MCF 10A (cell line): ENCODE results near the gene SLC39A6. TPM values are rescaled to one million over a fixed set of nuclear protein-coding genes. Genes with fewer than 3 reads are reported as not detected.

Source experiments
- BruUV-seq: library from RNA; stranded (reverse); fragments of 400-500 nt; replicated peaks from 2 replicates; lab custom pipeline; 2021; lab: Mats Ljungman, UMichigan
- CTCF ChIA-PET: fragments of 300-600 bp; sonication (Branson Sonifier 250); formaldehyde crosslinking; extraction: SDS; loops from one replicate; lab custom pipeline; 2021; ENCODE audit warnings: antibody characterized with exemption, inconsistent platforms; lab: Yijun Ruan, JAX
- POLR2A ChIA-PET: fragments of 300-600, 350-650 bp; sonication (Branson Sonifier 250); formaldehyde crosslinking; extraction: SDS; loops from one replicate; lab custom pipeline; 2020; ENCODE audit warnings: antibody characterized with exemption, inconsistent platforms; lab: Yijun Ruan, JAX
- DNase-seq: peaks from one replicate; pipeline ENCODE4 v3.0.0-alpha.2; 2018; ENCODE audit not compliant: unreplicated experiment
- H3K27ac Mint-ChIP-seq: one replicate; pipeline ENCODE4 v1.8.0; 2022; ENCODE audit warnings: mild to moderate bottlenecking, low read depth, mixed read lengths; ENCODE audit not compliant: unreplicated experiment
- H3K27me3 Mint-ChIP-seq: one replicate; pipeline ENCODE4 v1.8.0; 2022; ENCODE audit warnings: mixed read lengths; ENCODE audit not compliant: insufficient read depth, unreplicated experiment
- H3K36me3 Mint-ChIP-seq: one replicate; pipeline ENCODE4 v1.8.0; 2022; ENCODE audit warnings: mild to moderate bottlenecking, moderate library complexity, mixed read lengths; ENCODE audit not compliant: insufficient read depth, unreplicated experiment
- H3K4me1 Mint-ChIP-seq: one replicate; pipeline ENCODE4 v1.8.0; 2022; ENCODE audit warnings: mixed read lengths; ENCODE audit not compliant: insufficient read depth, unreplicated experiment
- H3K4me3 Mint-ChIP-seq: one replicate; pipeline ENCODE4 v1.8.0; 2022; ENCODE audit warnings: mild to moderate bottlenecking, moderate library complexity, mixed read lengths; ENCODE audit not compliant: unreplicated experiment
- H3K9me3 Mint-ChIP-seq: one replicate; pipeline ENCODE4 v1.8.0; 2022; ENCODE audit warnings: mixed read lengths; ENCODE audit not compliant: unreplicated experiment
- CTCF ChIP-seq: fragments of 200-600 bp; IDR thresholded peaks from one replicate; pipeline ENCODE4 v1.8.0; 2022; ENCODE audit warnings: antibody characterized with exemption, mild to moderate bottlenecking; ENCODE audit not compliant: unreplicated experiment
- intact Hi-C: fragments of 100-400 bp; cut with micrococcal nuclease; formaldehyde crosslinking; loops from 2 replicates; pipeline ENCODE4 v1.14.1; 2022
- total RNA-seq: library from RNA; stranded (reverse); gene quantifications from 2 replicates; pipeline ENCODE4 v1.2.3, GENCODE V29; 2022

SLC39A6 gene
- total RNA-seq, 1 experiment from 2014 or later, result 49.7 TPM

- ChIA-PET CTCF (interaction anchor here (0.6 to 1.8 kb wide), 4 partner anchors 13 to 985 kb away, joined by 3 to 8 read pairs (median 3); no protein-coding TSS in a partner anchor), POLR2A (interaction anchor here (0.6 to 1.4 kb wide), 2 partner anchors 21 to 820 kb away, joined by 3 to 4 read pairs; partner anchors contain the start of genes ELP2 and SLC39A6)
- no TSS peak for BruUV-seq
- H3K36me3 Mint-ChIP-seq, result peaks cover 46% of the 10 kb centered on the region
- no peak for TF ChIP-seq CTCF
- H3K4me1 Mint-ChIP-seq, result no peaks in the 10 kb centered on the region
- no peak overlapping the region for H3K4me3 Mint-ChIP-seq
- H3K27me3 Mint-ChIP-seq, result no peaks in the 10 kb centered on the region
- no peak overlapping the region for H3K27ac Mint-ChIP-seq
- intact Hi-C loops, result no loop called here
- H3K9me3 Mint-ChIP-seq, result no peaks in the 10 kb centered on the region
- no peak for DNase-seq
Observed at GRCh38 chr18:36108196-36108595, 20.9 kb downstream of the SLC39A6 start.

- peaks cover 38% of the 10 kb centered on the region for H3K36me3 Mint-ChIP-seq
- intact Hi-C loops, result no loop called here
- peaks cover 2% of the 10 kb centered on the region for H3K9me3 Mint-ChIP-seq
- ChIA-PET POLR2A (interaction anchor here (1.4 kb wide), 1 partner anchor 22 kb away, joined by 4 read pairs; the partner anchor contains the start of genes ELP2 and SLC39A6), CTCF (interaction anchor here (0.6 to 0.7 kb wide), 2 partner anchors 22 to 984 kb away, joined by 3 read pairs; no protein-coding TSS in a partner anchor)
- no peaks in the 10 kb centered on the region for H3K4me1 Mint-ChIP-seq
- no peak overlapping the region for H3K4me3 Mint-ChIP-seq
- BruUV-seq, result no TSS peak
- no peaks in the 10 kb centered on the region for H3K27me3 Mint-ChIP-seq
- no peak for DNase-seq
- no peak for TF ChIP-seq CTCF
- no peak overlapping the region for H3K27ac Mint-ChIP-seq
Observed at GRCh38 chr18:36107477-36107876, 21.7 kb downstream of the SLC39A6 start.

- BruUV-seq, result no TSS peak
Observed at GRCh38 chr18:36104749-36105148, 24.4 kb downstream of the SLC39A6 start.

GRCh38 chr18:36101943-36102342, 27.2 kb downstream of the SLC39A6 start:
- POLR2A ChIA-PET, result no interaction called here
- CTCF ChIA-PET, result interaction anchor here (0.6 to 1.0 kb wide), 3 partner anchors 112 to 533 kb away, joined by 3 to 5 read pairs (median 3); no protein-coding TSS in a partner anchor
- TF ChIP-seq CTCF, result no peak
- intact Hi-C loops, result no loop called here
- no TSS peak for BruUV-seq
- Mint-ChIP-seq H3K36me3 (no peaks in the 10 kb centered on the region), H3K27me3 (no peaks in the 10 kb centered on the region), H3K4me3 (no peak overlapping the region), H3K4me1 (no peaks in the 10 kb centered on the region), H3K27ac (no peak overlapping the region), H3K9me3 (peaks cover 8% of the 10 kb centered on the region)
- DNase-seq, result no peak

More at GRCh38 chr18:36104749-36105148, 24.4 kb downstream of the SLC39A6 start:
- intact Hi-C loops, result no loop called here
- DNase-seq, result no peak
- CTCF ChIA-PET, result no interaction called here
- POLR2A ChIA-PET, result interaction anchor here (0.6 to 1.4 kb wide), 2 partner anchors 19 to 24 kb away, joined by 3 to 4 read pairs; partner anchors contain the start of gene SLC39A6
- Mint-ChIP-seq H3K27me3 (no peaks in the 10 kb centered on the region), H3K4me3 (no peak overlapping the region), H3K4me1 (no peaks in the 10 kb centered on the region), H3K27ac (no peak overlapping the region), H3K9me3 (peaks cover 8% of the 10 kb centered on the region), H3K36me3 (peaks cover 11% of the 10 kb centered on the region)
- TF ChIP-seq CTCF, result no peak
